GM12891 (cell line): Measurements from ENCODE around the gene ATG16L2.

Source experiments
- POLR2A ChIP-seq: IDR thresholded peaks from 2 replicates; pipeline ENCODE4 v1.6.1; 2011; ENCODE audit warnings: low read depth, low read length, control low read depth
- POLR2AphosphoS5 ChIP-seq: IDR thresholded peaks from 2 replicates; pipeline ENCODE4 v1.6.1; 2011; ENCODE audit warnings: low read depth, low read length, control low read depth
- SPI1 ChIP-seq: IDR thresholded peaks from 2 replicates; pipeline ENCODE4 v1.6.1; 2011; ENCODE audit warnings: low read depth, low read length, control low read depth
- TAF1 ChIP-seq: IDR thresholded peaks from 2 replicates; pipeline ENCODE4 v1.6.1; 2011; ENCODE audit warnings: low read depth, low read length, control low read depth

- TF ChIP-seq POLR2AphosphoS5 = no peak
- TF ChIP-seq POLR2A = no peak
- TF ChIP-seq TAF1 = no peak
- TF ChIP-seq SPI1 = no peak
Measured at GRCh38 chr11:72775288-72776110, 38.7 kb upstream of the ATG16L2 start.
